Measurements from ENCODE around the gene SLC15A3.

GRCh38 chr11:60895687-60896086 lies 56.3 kb downstream of the SLC15A3 start:
- TF ChIP-seq POLR2A (IDR thresholded peaks at IDR 0.05) (no peak), CTCF (IDR thresholded peaks at IDR 0.05) (no peak), EP300 (IDR thresholded peaks at IDR 0.05) (no peak)
